ENCODE results near the gene LRRC4.

LRRC4 gene

DNA sequence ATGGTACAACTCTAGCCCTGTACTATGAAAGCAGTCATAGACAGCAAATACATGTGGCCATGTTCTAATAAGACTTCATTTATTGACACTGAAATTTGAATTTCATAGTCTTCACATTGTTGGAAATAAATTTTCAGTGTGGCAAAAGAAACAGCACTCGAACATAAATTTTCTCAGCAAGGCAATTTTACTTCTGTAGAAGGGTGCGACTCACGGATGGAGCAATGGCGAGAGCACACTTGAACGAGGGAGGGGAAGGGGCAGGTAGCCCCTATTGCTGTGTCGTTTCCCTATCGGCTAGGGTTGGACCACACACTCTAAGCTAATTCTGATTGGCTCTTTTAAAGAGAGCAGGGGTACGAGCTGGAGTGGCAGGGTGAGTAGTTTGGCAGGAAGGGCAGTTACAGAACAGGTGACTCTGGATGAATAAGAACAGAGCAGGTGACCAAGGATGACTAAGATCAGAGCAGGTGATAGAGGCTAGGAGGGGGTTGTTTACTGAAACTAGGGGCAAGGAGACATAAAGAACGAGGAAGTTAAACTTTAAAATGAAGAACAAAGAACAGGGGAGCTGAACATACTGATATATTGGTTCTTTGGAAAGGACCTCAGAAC, 52.0 kb downstream of the LRRC4 start:
- DNase-seq (ENCODE audit: low read depth, low spot score) = no peak

DNA sequence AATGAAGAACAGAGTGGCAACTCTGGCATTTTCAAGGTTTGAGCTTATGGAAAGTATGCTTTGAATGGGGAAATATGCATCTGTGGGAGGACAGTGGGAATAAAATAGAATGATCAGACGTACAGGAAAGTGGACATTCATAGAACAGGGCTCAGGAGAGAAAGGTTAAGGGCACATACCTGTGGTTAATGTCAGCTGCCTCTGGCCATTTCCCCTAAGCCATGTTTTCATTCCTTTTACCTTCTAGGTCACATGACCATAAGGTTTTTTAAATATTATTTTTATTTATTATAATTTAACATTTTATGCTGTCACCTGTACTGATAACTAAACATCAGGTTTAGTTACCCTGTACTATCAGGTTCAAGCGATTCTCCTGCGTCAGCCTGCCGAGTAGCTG, 52.8 kb downstream of the LRRC4 start:
- DNase-seq (ENCODE audit: low read depth, low spot score) = no peak
